ENCODE measurements around the gene EFCAB6. TPM values are rescaled to one million over a fixed set of nuclear protein-coding genes. Genes with fewer than 3 reads are reported as not detected.

The EFCAB6 gene
- total and polyA plus RNA-seq, 10 of the 15 experiments (the other 5 are each of a cell fraction or from before 2014, with no cell fraction given), result 0.05 to 0.42 (median 0.19) TPM

DNA sequence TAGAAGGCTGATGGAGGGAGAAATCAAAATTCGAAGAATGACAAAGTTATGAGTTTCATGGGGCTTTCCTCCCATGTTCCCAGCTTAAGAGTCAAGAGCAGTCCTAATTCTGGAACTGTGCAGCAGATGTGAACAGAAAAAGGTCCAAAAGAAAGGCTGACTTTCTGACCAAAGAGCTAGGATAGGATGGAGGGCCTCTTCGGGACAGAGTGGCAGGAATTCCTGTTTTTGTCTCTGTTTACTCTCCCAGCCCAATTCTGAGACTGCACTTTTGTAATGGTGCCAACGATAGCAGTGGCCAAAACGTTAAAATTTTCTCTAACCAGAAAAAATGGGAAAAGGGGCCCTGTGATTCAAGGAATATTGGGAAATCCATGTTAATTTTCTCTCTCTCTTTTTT lies 193.6 kb downstream of the EFCAB6 start:
- FAIRE-seq (no peak), ATAC-seq (no peak), DNase-seq (ENCODE audit: low read depth, low spot score) (no peak)
- no peaks in the 10 kb centered on the region for H3K9me3 ChIP-seq (replicated peaks; ENCODE audit: control insufficient read depth, insufficient read depth, low read length)
- no peaks in the 10 kb centered on the region for H4K20me1 ChIP-seq (ENCODE audit: control insufficient read depth, insufficient read depth)
- no peaks in the 10 kb centered on the region for H3K36me3 ChIP-seq (ENCODE audit: control insufficient read depth in 2 of 2, insufficient read depth in 2 of 2, low read length in 1 of 2)
- no peak overlapping the region for H2AFZ ChIP-seq (ENCODE audit: control insufficient read depth, low read depth, low read length)
- no peak for TF ChIP-seq ZSCAN29 (IDR thresholded peaks at IDR 0.05)
- TF ChIP-seq, protein P1, sequence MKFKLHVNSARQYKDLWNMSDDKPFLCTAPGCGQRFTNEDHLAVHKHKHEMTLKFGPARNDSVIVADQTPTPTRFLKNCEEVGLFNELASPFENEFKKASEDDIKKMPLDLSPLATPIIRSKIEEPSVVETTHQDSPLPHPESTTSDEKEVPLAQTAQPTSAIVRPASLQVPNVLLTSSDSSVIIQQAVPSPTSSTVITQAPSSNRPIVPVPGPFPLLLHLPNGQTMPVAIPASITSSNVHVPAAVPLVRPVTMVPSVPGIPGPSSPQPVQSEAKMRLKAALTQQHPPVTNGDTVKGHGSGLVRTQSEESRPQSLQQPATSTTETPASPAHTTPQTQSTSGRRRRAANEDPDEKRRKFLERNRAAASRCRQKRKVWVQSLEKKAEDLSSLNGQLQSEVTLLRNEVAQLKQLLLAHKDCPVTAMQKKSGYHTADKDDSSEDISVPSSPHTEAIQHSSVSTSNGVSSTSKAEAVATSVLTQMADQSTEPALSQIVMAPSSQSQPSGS (IDR thresholded peaks at IDR 0.05; ENCODE audit: low read length), result no peak
- TF ChIP-seq IRF4 (IDR thresholded peaks at IDR 0.05; ENCODE audit: low read depth, low read length), result no peak
- no peak for TF ChIP-seq PRDM15 (CRISPR knock-in tag; IDR thresholded peaks at IDR 0.05)
- no peak for TF ChIP-seq SP1 (IDR thresholded peaks at IDR 0.05; ENCODE audit: low read depth, low read length)
- TF ChIP-seq MYC (IDR thresholded peaks at IDR 0.05; ENCODE audit: insufficient read depth, insufficient read length, insufficient replicate concordance, low read length, severe bottlenecking), result no peak
- TF ChIP-seq GATAD2B (conservative IDR thresholded peaks at IDR 0.05; ENCODE audit: low read depth), result no peak
- TF ChIP-seq, protein P2, sequence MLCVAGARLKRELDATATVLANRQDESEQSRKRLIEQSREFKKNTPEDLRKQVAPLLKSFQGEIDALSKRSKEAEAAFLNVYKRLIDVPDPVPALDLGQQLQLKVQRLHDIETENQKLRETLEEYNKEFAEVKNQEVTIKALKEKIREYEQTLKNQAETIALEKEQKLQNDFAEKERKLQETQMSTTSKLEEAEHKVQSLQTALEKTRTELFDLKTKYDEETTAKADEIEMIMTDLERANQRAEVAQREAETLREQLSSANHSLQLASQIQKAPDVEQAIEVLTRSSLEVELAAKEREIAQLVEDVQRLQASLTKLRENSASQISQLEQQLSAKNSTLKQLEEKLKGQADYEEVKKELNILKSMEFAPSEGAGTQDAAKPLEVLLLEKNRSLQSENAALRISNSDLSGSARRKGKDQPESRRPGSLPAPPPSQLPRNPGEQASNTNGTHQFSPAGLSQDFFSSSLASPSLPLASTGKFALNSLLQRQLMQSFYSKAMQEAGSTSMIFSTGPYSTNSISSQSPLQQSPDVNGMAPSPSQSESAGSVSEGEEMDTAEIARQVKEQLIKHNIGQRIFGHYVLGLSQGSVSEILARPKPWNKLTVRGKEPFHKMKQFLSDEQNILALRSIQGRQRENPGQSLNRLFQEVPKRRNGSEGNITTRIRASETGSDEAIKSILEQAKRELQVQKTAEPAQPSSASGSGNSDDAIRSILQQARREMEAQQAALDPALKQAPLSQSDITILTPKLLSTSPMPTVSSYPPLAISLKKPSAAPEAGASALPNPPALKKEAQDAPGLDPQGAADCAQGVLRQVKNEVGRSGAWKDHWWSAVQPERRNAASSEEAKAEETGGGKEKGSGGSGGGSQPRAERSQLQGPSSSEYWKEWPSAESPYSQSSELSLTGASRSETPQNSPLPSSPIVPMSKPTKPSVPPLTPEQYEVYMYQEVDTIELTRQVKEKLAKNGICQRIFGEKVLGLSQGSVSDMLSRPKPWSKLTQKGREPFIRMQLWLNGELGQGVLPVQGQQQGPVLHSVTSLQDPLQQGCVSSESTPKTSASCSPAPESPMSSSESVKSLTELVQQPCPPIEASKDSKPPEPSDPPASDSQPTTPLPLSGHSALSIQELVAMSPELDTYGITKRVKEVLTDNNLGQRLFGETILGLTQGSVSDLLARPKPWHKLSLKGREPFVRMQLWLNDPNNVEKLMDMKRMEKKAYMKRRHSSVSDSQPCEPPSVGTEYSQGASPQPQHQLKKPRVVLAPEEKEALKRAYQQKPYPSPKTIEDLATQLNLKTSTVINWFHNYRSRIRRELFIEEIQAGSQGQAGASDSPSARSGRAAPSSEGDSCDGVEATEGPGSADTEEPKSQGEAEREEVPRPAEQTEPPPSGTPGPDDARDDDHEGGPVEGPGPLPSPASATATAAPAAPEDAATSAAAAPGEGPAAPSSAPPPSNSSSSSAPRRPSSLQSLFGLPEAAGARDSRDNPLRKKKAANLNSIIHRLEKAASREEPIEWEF (IDR thresholded peaks at IDR 0.05; ENCODE audit: insufficient replicate concordance, low read depth, low read length), result no peak
- TF ChIP-seq SMARCA5 (IDR thresholded peaks at IDR 0.05), result no peak
- TF ChIP-seq, protein P3, sequence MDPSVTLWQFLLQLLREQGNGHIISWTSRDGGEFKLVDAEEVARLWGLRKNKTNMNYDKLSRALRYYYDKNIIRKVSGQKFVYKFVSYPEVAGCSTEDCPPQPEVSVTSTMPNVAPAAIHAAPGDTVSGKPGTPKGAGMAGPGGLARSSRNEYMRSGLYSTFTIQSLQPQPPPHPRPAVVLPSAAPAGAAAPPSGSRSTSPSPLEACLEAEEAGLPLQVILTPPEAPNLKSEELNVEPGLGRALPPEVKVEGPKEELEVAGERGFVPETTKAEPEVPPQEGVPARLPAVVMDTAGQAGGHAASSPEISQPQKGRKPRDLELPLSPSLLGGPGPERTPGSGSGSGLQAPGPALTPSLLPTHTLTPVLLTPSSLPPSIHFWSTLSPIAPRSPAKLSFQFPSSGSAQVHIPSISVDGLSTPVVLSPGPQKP (IDR thresholded peaks at IDR 0.05; ENCODE audit: low read depth, low read length), result no peak
- no peak overlapping the region for H3K4me3 ChIP-seq
- intact Hi-C loops (cut with micrococcal nuclease; ENCODE audit: unreplicated experiment) (no loop called here), in situ Hi-C loops (cut with MboI) (no loop called here)
- POLR2A ChIA-PET, result no interaction called here
- RAD21 ChIA-PET (ENCODE audit: unreplicated experiment), result no interaction called here
- H3K27ac ChIP-seq (ENCODE audit: control insufficient read depth, insufficient read depth), result no peak overlapping the region
- no peak overlapping the region for H3K4me2 ChIP-seq (ENCODE audit: control insufficient read depth, insufficient read depth)
- H3K9ac ChIP-seq (ENCODE audit: control insufficient read depth, insufficient read depth, low read length), result no peak overlapping the region
- H3K79me2 ChIP-seq (ENCODE audit: control insufficient read depth, insufficient read depth, low read length), result no peaks in the 10 kb centered on the region
- WGBS (ENCODE audit: insufficient coverage, insufficient replicate concordance, low lambda C conversion rate, missing lambda C conversion rate), result 10% methylated on average over 4 of the region's 4 CpGs
- no peaks in the 10 kb centered on the region for H3K27me3 ChIP-seq (replicated peaks in 1 of 2; ENCODE audit: control insufficient read depth in 2 of 2, insufficient read depth in 2 of 2, low read length in 1 of 2)
- BruUV-seq (replicated peaks), result no TSS peak
- SMC1A ChIA-PET (ENCODE audit: uncharacterized antibody, unreplicated experiment), result no interaction called here
- no peaks in the 10 kb centered on the region for H3K4me1 ChIP-seq (ENCODE audit: control insufficient read depth, insufficient read depth, low read length)
- CTCF ChIA-PET, result no interaction called here

Data from GM12878 (cell line).